Thyroid gland (tissue), 4 donors: Measurements from ENCODE around the gene LIMCH1.

Experiments
- POLR2A ChIP-seq, 2 donors: fragments of 450-650 bp; IDR thresholded peaks; one replicate each; pipeline ENCODE4 v1.6.1; 2017; ENCODE audit warnings: antibody characterized with exemption in 2 of 2, mild to moderate bottlenecking in 2 of 2, moderate library complexity in 1 of 2
- TF ChIP-seq, protein P1 (sequence below), 6 experiments: fragments of 200-600 bp in 3 of 6; fragments of 450-650 bp in 3 of 6; sonication (generic) in 3 of 6; IDR thresholded peaks; one replicate each; pipeline ENCODE4 v1.5.1; 2016 to 2019; ENCODE audit warnings: antibody characterized with exemption in 6 of 6, mild to moderate bottlenecking in 2 of 6, inconsistent platforms in 1 of 6, moderate library complexity in 1 of 6

DNA sequence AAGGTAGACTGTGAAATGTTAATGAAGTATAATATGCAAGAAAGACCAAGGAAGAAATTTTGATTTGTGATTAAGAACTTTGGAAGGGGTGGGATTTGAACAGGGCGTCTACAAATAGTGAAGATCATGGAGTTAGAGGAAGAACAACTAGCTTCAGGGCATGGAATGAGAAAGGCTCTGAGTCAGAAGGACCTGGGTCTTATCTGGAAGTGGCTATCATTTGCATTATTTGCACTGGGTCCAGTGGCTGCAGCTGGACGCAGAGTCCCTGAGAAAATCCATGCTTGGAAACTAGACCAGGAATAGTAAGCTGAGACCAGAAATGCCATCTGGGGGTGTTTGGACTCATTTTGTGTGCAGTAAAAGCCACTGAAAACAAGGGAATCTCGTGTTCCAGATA lies 4.3 kb upstream of the LIMCH1 start:
- TF ChIP-seq, protein P1, sequence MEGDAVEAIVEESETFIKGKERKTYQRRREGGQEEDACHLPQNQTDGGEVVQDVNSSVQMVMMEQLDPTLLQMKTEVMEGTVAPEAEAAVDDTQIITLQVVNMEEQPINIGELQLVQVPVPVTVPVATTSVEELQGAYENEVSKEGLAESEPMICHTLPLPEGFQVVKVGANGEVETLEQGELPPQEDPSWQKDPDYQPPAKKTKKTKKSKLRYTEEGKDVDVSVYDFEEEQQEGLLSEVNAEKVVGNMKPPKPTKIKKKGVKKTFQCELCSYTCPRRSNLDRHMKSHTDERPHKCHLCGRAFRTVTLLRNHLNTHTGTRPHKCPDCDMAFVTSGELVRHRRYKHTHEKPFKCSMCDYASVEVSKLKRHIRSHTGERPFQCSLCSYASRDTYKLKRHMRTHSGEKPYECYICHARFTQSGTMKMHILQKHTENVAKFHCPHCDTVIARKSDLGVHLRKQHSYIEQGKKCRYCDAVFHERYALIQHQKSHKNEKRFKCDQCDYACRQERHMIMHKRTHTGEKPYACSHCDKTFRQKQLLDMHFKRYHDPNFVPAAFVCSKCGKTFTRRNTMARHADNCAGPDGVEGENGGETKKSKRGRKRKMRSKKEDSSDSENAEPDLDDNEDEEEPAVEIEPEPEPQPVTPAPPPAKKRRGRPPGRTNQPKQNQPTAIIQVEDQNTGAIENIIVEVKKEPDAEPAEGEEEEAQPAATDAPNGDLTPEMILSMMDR (IDR thresholded peaks at IDR 0.05): no peak
- TF ChIP-seq POLR2A (IDR thresholded peaks at IDR 0.05): no peak
